ENCODE data around the gene ASCL1. TPM values are rescaled to one million over a fixed set of nuclear protein-coding genes. Genes with fewer than 3 reads are reported as not detected.

ASCL1 gene
- total RNA-seq, 5 donors from 2014 or later (not counting 1 experiment from before 2014, with no cell fraction given) = not detected

- DNase-seq = no peak
- ChIA-PET POLR2A (interaction anchor here in 1 of 2 donors (0.6 kb wide), 1 partner anchor 497 kb away, joined by 3 read pairs; no protein-coding TSS in a partner anchor), CTCF (interaction anchor here in 1 of 2 donors (0.5 kb wide), 1 partner anchor 590 kb away, joined by 3 read pairs; no protein-coding TSS in a partner anchor)
- no CpG with 5 or more reads among the region's 11 CpGs for WGBS (ENCODE audit: insufficient coverage)
- Histone ChIP-seq H3K27me3 (replicated peaks in 1 of 2; ENCODE audit: control insufficient read depth in 2 of 2, extremely low read depth in 1 of 2, insufficient read depth in 2 of 2, low read length in 1 of 2) (peaks cover 37 to 58% of the 10 kb centered on the region in 2 experiments), H3K4me1 (ENCODE audit: control insufficient read depth in 1 of 2, extremely low read depth in 1 of 2, insufficient read depth in 2 of 2, low read length in 2 of 2) (peaks cover 0 to 20% of the 10 kb centered on the region in 2 experiments), H3K27ac (ENCODE audit: low read length) (no peak overlapping the region), H3K4me3 (ENCODE audit: control insufficient read depth in 1 of 2, extremely low read depth in 1 of 2, low read length in 1 of 2) (no peak overlapping the region), H3K36me3 (ENCODE audit: control insufficient read depth in 2 of 2, extremely low read depth in 1 of 2, insufficient read depth in 1 of 2, low read length in 1 of 2) (no peaks in the 10 kb centered on the region), H3K9me3 (no peaks in the 10 kb centered on the region)
- Mint-ChIP-seq H3K4me1 (peaks cover 35 to 46% (median 35%) of the 10 kb centered on the region in 3 donors), H3K27me3 (peaks cover 82 to 92% of the 10 kb centered on the region in 2 donors), H3K27ac (no peak overlapping the region), H3K36me3 (no peaks in the 10 kb centered on the region), H3K9me3 (peaks cover 0 to 4% (median 4%) of the 10 kb centered on the region in 3 donors), H3K4me3 (peak overlapping the region in 2 of 3 donors; percentile 26 to 58)
- ATAC-seq (replicated peaks in 1 of 4) = peak in 1 of 4 experiments; percentile 24
These were observed 5.1 kb downstream of the ASCL1 start for GRCh38 chr12:102962532-102962931.

DNA sequence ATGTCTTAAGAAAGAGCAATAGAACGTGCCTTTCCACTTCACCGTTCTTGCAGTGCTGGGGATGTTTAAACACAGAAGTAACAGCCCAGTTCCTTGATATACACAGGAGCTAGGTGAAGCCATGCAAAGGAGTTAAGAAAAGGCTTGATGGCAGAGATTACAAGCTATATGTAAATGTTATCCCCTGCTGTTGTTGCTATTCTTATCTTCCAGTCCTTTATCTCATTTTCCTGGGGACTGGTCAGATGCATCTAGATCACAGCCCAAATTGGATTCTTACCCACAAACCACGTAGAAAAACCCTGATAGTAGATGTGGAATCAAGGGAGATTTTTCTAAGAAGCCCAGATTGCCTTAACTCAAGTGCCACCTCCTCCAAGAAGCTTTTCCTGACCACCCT lies 5.5 kb downstream of the ASCL1 start:
- CTCF ChIA-PET = no interaction called here
- peaks cover 86 to 91% of the 10 kb centered on the region in 2 donors for H3K27me3 Mint-ChIP-seq
- 0% methylated on average over 2 of the region's 3 CpGs for WGBS (ENCODE audit: insufficient coverage)

GRCh38 chr12:102963796-102964195 lies 6.3 kb downstream of the ASCL1 start:
- WGBS (ENCODE audit: insufficient coverage) = no CpG with 5 or more reads among the region's 4 CpGs
- Mint-ChIP-seq H3K9me3 (peaks cover 0 to 4% (median 4%) of the 10 kb centered on the region in 3 donors), H3K4me3 (peak overlapping the region in 1 of 3 donors; percentile 22), H3K36me3 (no peaks in the 10 kb centered on the region), H3K27me3 (peaks cover 91 to 93% of the 10 kb centered on the region in 2 donors), H3K27ac (peak overlapping the region in 1 of 2 donors; percentile 1), H3K4me1 (peaks cover 29 to 46% (median 31%) of the 10 kb centered on the region in 3 donors)
- H3K27me3 ChIP-seq (replicated peaks in 1 of 2; ENCODE audit: control insufficient read depth in 2 of 2, extremely low read depth in 1 of 2, insufficient read depth in 2 of 2, low read length in 1 of 2) = peaks cover 41 to 47% of the 10 kb centered on the region in 2 experiments
- CTCF ChIA-PET = no interaction called here
- no peak for ATAC-seq (replicated peaks in 1 of 4)
- H3K9me3 ChIP-seq = no peaks in the 10 kb centered on the region
- H3K36me3 ChIP-seq (ENCODE audit: control insufficient read depth in 2 of 2, extremely low read depth in 1 of 2, insufficient read depth in 1 of 2, low read length in 1 of 2) = no peaks in the 10 kb centered on the region
- H3K4me3 ChIP-seq (ENCODE audit: control insufficient read depth in 1 of 2, extremely low read depth in 1 of 2, low read length in 1 of 2) = no peak overlapping the region
- peaks cover 0 to 10% of the 10 kb centered on the region in 2 experiments for H3K4me1 ChIP-seq (ENCODE audit: control insufficient read depth in 1 of 2, extremely low read depth in 1 of 2, insufficient read depth in 2 of 2, low read length in 2 of 2)
- H3K27ac ChIP-seq (ENCODE audit: low read length) = no peak overlapping the region
- DNase-seq = no peak
- POLR2A ChIA-PET = no interaction called here

More for the DNA sequence above, 5.5 kb downstream of the ASCL1 start:
- no peak overlapping the region for H3K27ac ChIP-seq (ENCODE audit: low read length)
- H3K4me1 ChIP-seq (ENCODE audit: control insufficient read depth in 1 of 2, extremely low read depth in 1 of 2, insufficient read depth in 2 of 2, low read length in 2 of 2) = peaks cover 0 to 16% of the 10 kb centered on the region in 2 experiments
- POLR2A ChIA-PET = interaction anchor here in 1 of 2 donors (0.6 kb wide), 1 partner anchor 496 kb away, joined by 3 read pairs; no protein-coding TSS in a partner anchor
- H3K4me3 ChIP-seq (ENCODE audit: control insufficient read depth in 1 of 2, extremely low read depth in 1 of 2, low read length in 1 of 2) = no peak overlapping the region
- H3K9me3 ChIP-seq = no peaks in the 10 kb centered on the region
- H3K4me3 Mint-ChIP-seq = peak overlapping the region in 1 of 3 donors; percentile 58
- peaks cover 30 to 46% (median 33%) of the 10 kb centered on the region in 3 donors for H3K4me1 Mint-ChIP-seq
- H3K27ac Mint-ChIP-seq = no peak overlapping the region
- DNase-seq = no peak
- H3K27me3 ChIP-seq (replicated peaks in 1 of 2; ENCODE audit: control insufficient read depth in 2 of 2, extremely low read depth in 1 of 2, insufficient read depth in 2 of 2, low read length in 1 of 2) = peaks cover 41 to 54% of the 10 kb centered on the region in 2 experiments
- no peak for ATAC-seq (replicated peaks in 1 of 4)
- H3K9me3 Mint-ChIP-seq = peaks cover 0 to 4% (median 4%) of the 10 kb centered on the region in 3 donors
- H3K36me3 ChIP-seq (ENCODE audit: control insufficient read depth in 2 of 2, extremely low read depth in 1 of 2, insufficient read depth in 1 of 2, low read length in 1 of 2) = no peaks in the 10 kb centered on the region
- no peaks in the 10 kb centered on the region for H3K36me3 Mint-ChIP-seq

DNA sequence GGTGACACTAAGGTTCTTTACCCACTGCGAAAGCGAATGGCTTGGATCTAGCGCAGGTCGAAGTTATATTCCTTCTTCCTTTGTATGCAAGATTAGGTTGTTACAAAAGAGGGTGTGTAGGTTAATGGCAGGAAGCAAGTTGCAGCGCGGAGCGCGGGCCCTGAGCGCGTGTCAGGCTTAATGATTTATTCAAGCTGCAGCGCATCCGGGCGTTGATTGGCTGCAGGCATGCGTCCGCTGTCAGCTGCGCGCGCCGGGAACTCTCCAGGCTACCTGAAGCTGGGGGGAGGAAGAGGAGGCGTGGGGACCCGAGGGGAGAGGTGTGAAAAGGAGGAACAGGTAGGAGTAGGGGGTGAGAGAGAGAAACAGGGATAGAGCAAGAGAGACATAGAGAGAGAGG lies 7.4 kb downstream of the ASCL1 start:
- Mint-ChIP-seq H3K4me3 (peak overlapping the region; percentile 60 to 73 (median 62)), H3K36me3 (no peaks in the 10 kb centered on the region), H3K27me3 (peaks cover 84 to 87% of the 10 kb centered on the region in 2 donors), H3K4me1 (peaks cover 25 to 39% (median 25%) of the 10 kb centered on the region in 3 donors), H3K27ac (no peak overlapping the region), H3K9me3 (peaks cover 0 to 4% (median 4%) of the 10 kb centered on the region in 3 donors)
- H3K27ac ChIP-seq (ENCODE audit: low read length) = no peak overlapping the region
- H3K4me1 ChIP-seq (ENCODE audit: control insufficient read depth in 1 of 2, extremely low read depth in 1 of 2, insufficient read depth in 2 of 2, low read length in 2 of 2) = peaks cover 0 to 10% of the 10 kb centered on the region in 2 experiments
- CTCF ChIA-PET = interaction anchor here in 1 of 2 donors (0.7 kb wide), 1 partner anchor 586 kb away, joined by 3 read pairs; no protein-coding TSS in a partner anchor
- H3K27me3 ChIP-seq (replicated peaks in 1 of 2; ENCODE audit: control insufficient read depth in 2 of 2, extremely low read depth in 1 of 2, insufficient read depth in 2 of 2, low read length in 1 of 2) = peaks cover 33 to 41% of the 10 kb centered on the region in 2 experiments
- H3K4me3 ChIP-seq (ENCODE audit: control insufficient read depth in 1 of 2, extremely low read depth in 1 of 2, low read length in 1 of 2) = peak overlapping the region in 1 of 2 donors; percentile 7
- ATAC-seq (replicated peaks in 1 of 4) = peak; percentile 37 to 64 (median 44)
- no peaks in the 10 kb centered on the region for H3K9me3 ChIP-seq
- no peaks in the 10 kb centered on the region for H3K36me3 ChIP-seq (ENCODE audit: control insufficient read depth in 2 of 2, extremely low read depth in 1 of 2, insufficient read depth in 1 of 2, low read length in 1 of 2)
- 10% methylated on average over 18 of the region's 21 CpGs for WGBS (ENCODE audit: insufficient coverage)
- DNase-seq = peak in 13 of 35 experiments; percentile 2 to 28 (median 8)
- POLR2A ChIA-PET = no interaction called here

GRCh38 chr12:102965281-102966155 lies 8.0 kb downstream of the ASCL1 start:
- no peaks in the 10 kb centered on the region for H3K36me3 ChIP-seq (ENCODE audit: control insufficient read depth in 2 of 2, extremely low read depth in 1 of 2, insufficient read depth in 1 of 2, low read length in 1 of 2)
- H3K27ac ChIP-seq (ENCODE audit: low read length) = no peak overlapping the region
- H3K9me3 Mint-ChIP-seq = peaks cover 0 to 4% (median 4%) of the 10 kb centered on the region in 3 donors
- ATAC-seq (replicated peaks in 1 of 4) (peak in 1 of 4 experiments; percentile 19), DNase-seq (no peak)
- no peaks in the 10 kb centered on the region for H3K36me3 Mint-ChIP-seq
- H3K27me3 ChIP-seq (replicated peaks in 1 of 2; ENCODE audit: control insufficient read depth in 2 of 2, extremely low read depth in 1 of 2, insufficient read depth in 2 of 2, low read length in 1 of 2) = peaks cover 29 to 41% of the 10 kb centered on the region in 2 experiments
- H3K4me1 ChIP-seq (ENCODE audit: control insufficient read depth in 1 of 2, extremely low read depth in 1 of 2, insufficient read depth in 2 of 2, low read length in 2 of 2) = peaks cover 0 to 10% of the 10 kb centered on the region in 2 experiments
- peaks cover 82 to 90% of the 10 kb centered on the region in 2 donors for H3K27me3 Mint-ChIP-seq
- H3K27ac Mint-ChIP-seq = peak overlapping the region in 1 of 2 donors; percentile 29
- peak overlapping the region; percentile 60 to 73 (median 62) for H3K4me3 Mint-ChIP-seq
- ChIA-PET POLR2A (no interaction called here), CTCF (no interaction called here)
- H3K4me3 ChIP-seq (ENCODE audit: control insufficient read depth in 1 of 2, extremely low read depth in 1 of 2, low read length in 1 of 2) = peak overlapping the region in 1 of 2 donors; percentile 7
- H3K4me1 Mint-ChIP-seq = peaks cover 25 to 39% (median 25%) of the 10 kb centered on the region in 3 donors
- H3K9me3 ChIP-seq = no peaks in the 10 kb centered on the region
- WGBS (ENCODE audit: insufficient coverage) = 8% methylated on average over 26 of the region's 38 CpGs

DNA sequence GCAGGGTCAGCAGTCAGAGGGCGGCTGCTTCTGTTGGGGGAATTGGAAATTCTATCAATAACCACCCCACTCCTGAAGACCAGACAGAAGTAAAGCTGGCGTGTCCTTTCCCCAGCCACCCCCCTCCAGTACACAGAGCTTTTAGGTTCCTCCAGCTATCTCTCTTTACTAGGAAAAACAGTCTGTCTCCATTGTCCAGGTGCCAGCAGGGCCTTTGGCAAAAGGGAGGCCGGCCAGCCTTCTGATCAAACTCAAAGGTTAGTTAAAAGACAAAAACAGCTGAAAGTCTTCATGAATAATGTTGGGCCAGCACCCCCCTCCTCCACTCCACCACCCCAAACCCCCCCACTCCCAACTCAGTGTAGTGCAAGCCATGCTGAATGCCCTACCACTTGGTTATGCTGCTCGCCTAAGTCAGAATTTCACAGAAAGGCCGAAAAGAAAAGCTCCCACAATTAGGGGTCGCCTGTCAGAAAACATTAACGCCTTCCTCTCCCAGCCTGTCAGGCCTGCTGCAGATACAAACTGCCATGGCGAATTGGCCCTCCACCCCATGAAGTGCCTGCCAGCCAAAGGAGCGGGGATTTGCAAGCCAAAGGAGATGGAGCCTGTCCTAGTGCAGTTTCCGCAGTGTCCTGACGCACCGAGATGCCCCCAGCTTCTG lies 8.9 kb downstream of the ASCL1 start:
- POLR2A ChIA-PET = no interaction called here
- Histone ChIP-seq H3K9me3 (no peaks in the 10 kb centered on the region), H3K4me1 (ENCODE audit: control insufficient read depth in 1 of 2, extremely low read depth in 1 of 2, insufficient read depth in 2 of 2, low read length in 2 of 2) (peaks cover 0 to 10% of the 10 kb centered on the region in 2 experiments), H3K27me3 (replicated peaks in 1 of 2; ENCODE audit: control insufficient read depth in 2 of 2, extremely low read depth in 1 of 2, insufficient read depth in 2 of 2, low read length in 1 of 2) (peaks cover 22 to 40% of the 10 kb centered on the region in 2 experiments), H3K36me3 (ENCODE audit: control insufficient read depth in 2 of 2, extremely low read depth in 1 of 2, insufficient read depth in 1 of 2, low read length in 1 of 2) (no peaks in the 10 kb centered on the region), H3K4me3 (ENCODE audit: control insufficient read depth in 1 of 2, extremely low read depth in 1 of 2, low read length in 1 of 2) (no peak overlapping the region), H3K27ac (ENCODE audit: low read length) (no peak overlapping the region)
- H3K27me3 Mint-ChIP-seq = peaks cover 75 to 90% of the 10 kb centered on the region in 2 donors
- peak overlapping the region in 1 of 3 donors; percentile 73 for H3K4me3 Mint-ChIP-seq
- ATAC-seq (replicated peaks in 1 of 4) (no peak), DNase-seq (no peak)
- CTCF ChIA-PET = no interaction called here
- no peaks in the 10 kb centered on the region for H3K36me3 Mint-ChIP-seq
- H3K4me1 Mint-ChIP-seq = peaks cover 24 to 39% (median 24%) of the 10 kb centered on the region in 3 donors
- 26% methylated on average over 9 of the region's 12 CpGs for WGBS (ENCODE audit: insufficient coverage)
- H3K9me3 Mint-ChIP-seq = peaks cover 0 to 4% (median 4%) of the 10 kb centered on the region in 3 donors
- no peak overlapping the region for H3K27ac Mint-ChIP-seq
